NCI-H82 treated with DMSO at 0.1 percent for 48 hours (cell line): ENCODE results near the gene OR2Z1.
"Not testable (repeated sequence)": the region's sequence is repeated elsewhere in the genome, so short reads cannot be mapped to it uniquely, and the experiment has no call there.

Experiments
- DNase-seq: peaks from one replicate; lab custom pipeline; 2025; ENCODE audit not compliant: unreplicated experiment; lab: John Stamatoyannopoulos, UW

The OR2Z1 gene

GRCh38 chr19:8702350-8702749 lies 19.1 kb upstream of the OR2Z1 start:
- DNase-seq: no peak

DNA sequence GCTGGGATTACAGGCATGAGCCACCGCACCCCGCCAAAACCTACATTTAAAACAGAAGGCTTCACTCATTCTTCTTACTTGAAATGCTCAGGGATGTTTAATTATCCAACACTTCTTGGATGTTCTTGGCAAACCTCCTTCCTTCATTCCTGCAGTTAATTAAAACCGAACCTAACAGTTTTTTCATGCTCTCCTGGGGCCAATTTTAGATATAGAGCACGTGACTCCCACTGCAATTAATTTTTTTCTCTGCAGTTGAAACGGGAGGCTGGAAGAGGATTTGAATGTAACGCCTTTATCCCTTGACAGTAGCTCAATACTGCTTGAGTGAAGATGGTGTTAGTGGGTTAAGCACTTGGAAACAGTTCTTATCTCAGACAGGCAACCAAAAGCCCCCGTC lies 18.2 kb upstream of the OR2Z1 start:
- DNase-seq: no peak

GRCh38 chr19:8705304-8705703 lies 16.1 kb upstream of the OR2Z1 start:
- DNase-seq: not testable (repeated sequence)

DNA sequence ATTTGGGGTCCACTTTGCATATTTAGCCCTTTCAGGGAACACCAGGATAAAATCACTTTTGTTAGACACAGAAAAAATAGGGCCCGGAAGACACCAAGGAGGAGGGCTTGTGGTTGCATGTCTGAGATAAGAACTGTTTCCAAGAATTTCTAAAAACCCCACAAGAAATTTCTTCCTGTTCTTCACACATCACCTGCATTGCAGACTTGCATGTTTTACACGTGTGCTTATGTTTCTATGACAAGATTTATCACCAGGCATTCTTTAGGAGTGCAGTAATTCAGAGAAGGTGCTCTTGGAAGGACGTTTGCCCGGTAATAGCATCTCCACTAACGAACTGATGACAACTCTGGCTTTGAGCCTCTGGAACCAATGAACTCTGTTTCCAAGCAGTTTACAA lies 15.7 kb upstream of the OR2Z1 start:
- DNase-seq: no peak

GRCh38 chr19:8710337-8710736 lies 11.1 kb upstream of the OR2Z1 start:
- not testable (repeated sequence) for DNase-seq

DNA sequence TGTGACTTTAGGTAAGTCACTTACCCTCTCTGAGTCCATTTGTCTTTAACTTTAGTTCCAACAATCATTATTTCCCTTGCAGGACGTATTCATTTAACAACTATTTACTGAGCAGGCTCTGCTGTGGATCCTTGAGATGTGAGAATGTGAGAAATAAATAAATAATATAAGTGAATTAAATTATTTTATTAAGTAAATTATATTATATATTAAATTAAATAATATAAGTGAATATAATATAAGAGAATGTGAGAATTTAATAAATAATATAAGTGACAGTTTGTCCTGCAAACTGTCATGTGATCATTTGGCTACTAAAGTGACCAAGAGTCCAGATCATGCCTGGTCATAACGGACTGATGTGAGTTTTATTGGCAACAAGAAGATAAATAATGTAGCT lies 598 bp downstream of the OR2Z1 start:
- no peak for DNase-seq

- DNase-seq: no peak
These were observed 2.8 kb downstream of the OR2Z1 start for GRCh38 chr19:8724276-8724675.

DNA sequence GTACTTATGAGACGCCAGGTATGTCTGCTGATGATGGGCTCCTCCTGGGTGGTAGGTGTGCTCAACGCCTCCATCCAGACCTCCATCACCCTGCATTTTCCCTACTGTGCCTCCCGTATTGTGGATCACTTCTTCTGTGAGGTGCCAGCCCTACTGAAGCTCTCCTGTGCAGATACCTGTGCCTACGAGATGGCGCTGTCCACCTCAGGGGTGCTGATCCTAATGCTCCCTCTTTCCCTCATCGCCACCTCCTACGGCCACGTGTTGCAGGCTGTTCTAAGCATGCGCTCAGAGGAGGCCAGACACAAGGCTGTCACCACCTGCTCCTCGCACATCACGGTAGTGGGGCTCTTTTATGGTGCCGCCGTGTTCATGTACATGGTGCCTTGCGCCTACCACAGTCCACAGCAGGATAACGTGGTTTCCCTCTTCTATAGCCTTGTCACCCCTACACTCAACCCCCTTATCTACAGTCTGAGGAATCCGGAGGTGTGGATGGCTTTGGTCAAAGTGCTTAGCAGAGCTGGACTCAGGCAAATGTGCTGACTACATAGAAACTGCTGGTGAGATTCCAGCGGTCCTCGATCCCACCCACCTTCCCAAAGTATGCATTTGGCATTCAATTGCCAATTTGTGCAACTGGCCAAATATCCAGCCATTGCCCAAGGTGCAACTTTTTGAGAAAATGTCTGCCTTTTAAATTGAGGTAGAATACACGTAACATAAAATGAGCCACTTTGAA lies 10.2 kb downstream of the OR2Z1 start:
- no peak for DNase-seq

GRCh38 chr19:8738377-8738776 lies 16.9 kb downstream of the OR2Z1 start:
- DNase-seq: no peak

DNA sequence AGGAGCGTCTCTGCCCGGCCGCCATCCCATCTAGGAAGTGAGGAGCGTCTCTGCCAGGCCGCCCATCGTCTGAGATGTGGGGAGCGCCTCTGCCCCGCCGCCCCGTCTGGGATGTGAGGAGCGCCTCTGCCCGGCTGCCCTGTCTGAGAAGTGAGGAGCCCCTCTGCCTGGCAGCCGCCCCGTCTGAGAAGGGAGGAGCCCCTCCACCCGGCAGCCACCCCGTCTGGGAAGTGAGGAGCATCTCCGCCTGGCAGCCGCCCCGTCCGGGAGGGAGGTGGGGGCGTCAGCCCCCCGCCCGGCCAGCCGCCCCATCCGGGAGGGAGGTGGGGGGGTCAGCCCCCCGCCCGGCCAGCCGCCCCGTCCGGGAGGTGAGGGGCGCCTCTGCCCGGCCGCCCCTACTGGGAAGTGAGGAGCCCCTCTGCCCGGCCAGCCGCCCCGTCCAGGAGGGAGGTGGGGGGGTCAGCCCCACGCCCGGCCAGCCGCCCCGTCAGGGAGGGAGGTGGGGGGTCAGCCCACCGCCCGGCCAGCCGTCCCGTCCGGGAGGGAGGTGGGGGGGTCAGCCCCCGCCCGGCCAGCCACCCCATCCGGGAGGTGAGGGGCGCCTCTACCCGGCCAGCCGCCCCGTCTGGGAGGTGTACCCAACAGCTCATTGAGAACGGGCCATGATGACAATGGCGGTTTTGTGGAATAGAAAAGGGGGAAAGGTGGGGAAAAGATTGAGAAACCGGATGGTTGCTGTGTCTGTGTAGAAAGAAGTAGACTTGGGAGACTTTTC lies 18.0 kb downstream of the OR2Z1 start:
- not testable (repeated sequence) for DNase-seq

GRCh38 chr19:8767257-8767656 lies 45.8 kb downstream of the OR2Z1 start:
- not testable (repeated sequence) for DNase-seq

- DNase-seq: not testable (repeated sequence)
These were observed 47.8 kb downstream of the OR2Z1 start for GRCh38 chr19:8769265-8769664.

DNA sequence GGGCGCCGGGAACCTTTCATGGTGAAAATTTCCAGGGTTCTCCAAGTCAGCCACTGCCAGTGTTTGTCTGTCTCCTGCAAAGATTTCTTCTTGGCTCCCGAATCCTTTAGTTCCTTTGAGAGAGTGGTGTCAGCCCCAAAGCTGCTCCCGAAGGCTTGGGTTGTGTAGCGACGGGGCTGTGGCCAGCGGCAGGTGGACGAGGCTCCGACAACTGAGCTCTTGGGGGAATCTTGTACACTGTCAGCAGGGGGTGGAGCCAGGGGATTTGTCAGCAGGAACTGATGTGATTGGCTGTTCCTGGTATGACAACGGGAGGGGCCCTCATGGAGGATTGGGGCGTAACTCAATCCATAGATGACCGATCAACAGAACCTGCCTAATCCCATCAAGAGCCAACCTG lies 52.2 kb downstream of the OR2Z1 start:
- DNase-seq: not testable (repeated sequence)
